ENCODE measurements around the gene DNAJC30.

DNA sequence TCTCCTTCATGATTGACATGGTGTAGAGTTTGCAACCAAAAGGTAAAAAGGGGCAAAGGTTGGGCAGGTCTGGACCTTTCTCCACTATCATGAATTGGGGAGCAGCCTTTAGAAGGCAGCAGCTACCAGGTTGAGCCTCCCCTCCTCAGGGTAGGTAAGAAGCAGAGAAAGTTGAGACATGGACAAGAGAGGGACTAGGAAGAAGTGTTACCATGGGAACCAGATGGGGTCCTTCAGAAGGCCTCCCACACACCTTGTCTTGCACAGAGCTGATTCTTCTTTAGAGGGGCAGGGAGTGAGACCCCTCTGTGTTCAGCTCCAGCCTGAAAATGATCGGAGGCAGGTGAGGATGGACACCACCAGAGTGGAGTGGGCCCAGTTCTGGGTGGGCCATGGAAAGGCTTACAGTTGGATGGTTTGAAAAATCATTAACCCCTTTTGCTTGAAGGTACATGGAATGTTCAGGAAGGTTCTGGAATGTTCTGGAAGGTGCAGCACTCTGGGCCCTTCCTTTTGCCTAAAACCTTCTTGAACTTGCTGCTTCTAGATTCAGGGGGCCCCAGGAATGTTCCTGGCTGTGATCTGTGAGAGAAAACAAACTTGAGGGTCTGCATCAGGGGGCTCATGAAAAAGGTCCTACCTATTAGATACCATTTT, 8.7 kb downstream of the DNAJC30 start:
- TF ChIP-seq, protein P1, sequence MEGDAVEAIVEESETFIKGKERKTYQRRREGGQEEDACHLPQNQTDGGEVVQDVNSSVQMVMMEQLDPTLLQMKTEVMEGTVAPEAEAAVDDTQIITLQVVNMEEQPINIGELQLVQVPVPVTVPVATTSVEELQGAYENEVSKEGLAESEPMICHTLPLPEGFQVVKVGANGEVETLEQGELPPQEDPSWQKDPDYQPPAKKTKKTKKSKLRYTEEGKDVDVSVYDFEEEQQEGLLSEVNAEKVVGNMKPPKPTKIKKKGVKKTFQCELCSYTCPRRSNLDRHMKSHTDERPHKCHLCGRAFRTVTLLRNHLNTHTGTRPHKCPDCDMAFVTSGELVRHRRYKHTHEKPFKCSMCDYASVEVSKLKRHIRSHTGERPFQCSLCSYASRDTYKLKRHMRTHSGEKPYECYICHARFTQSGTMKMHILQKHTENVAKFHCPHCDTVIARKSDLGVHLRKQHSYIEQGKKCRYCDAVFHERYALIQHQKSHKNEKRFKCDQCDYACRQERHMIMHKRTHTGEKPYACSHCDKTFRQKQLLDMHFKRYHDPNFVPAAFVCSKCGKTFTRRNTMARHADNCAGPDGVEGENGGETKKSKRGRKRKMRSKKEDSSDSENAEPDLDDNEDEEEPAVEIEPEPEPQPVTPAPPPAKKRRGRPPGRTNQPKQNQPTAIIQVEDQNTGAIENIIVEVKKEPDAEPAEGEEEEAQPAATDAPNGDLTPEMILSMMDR (IDR thresholded peaks at IDR 0.05) = no peak
- TF ChIP-seq POLR2A (IDR thresholded peaks at IDR 0.05) = no peak

Measured in tibial nerve (tissue), 3 donors.